ENCODE data around the gene TCF3. TPM values are rescaled to one million over a fixed set of nuclear protein-coding genes. Genes with fewer than 3 reads are reported as not detected.
"Not testable (repeated sequence)": the region's sequence is repeated elsewhere in the genome, so short reads cannot be mapped to it uniquely, and the experiment has no call there.

The TCF3 gene
- total and polyA plus RNA-seq, 4 donors, result 36.9 to 58.1 (median 45.2) TPM

- ATAC-seq (ENCODE audit: insufficient read depth, low FRiP score), result no peak
These were observed 19.3 kb upstream of the TCF3 start for GRCh38 chr19:1671716-1672037.

GRCh38 chr19:1670747-1671146 is 18.3 kb upstream of the TCF3 start:
- not testable (repeated sequence) for H3K9ac ChIP-seq (ENCODE audit: insufficient read depth in 1 of 2, low read length in 2 of 2); H3K4me3 ChIP-seq; H3K9me3 ChIP-seq (ENCODE audit: control insufficient read depth in 4 of 4, insufficient read depth in 3 of 4, low read length in 3 of 4); ATAC-seq (ENCODE audit: insufficient read depth, low FRiP score); H3K36me3 ChIP-seq (ENCODE audit: control insufficient read depth in 4 of 4, insufficient read depth in 4 of 4, low read length in 4 of 4); H3K27ac ChIP-seq (ENCODE audit: low read depth in 1 of 2, low read length in 1 of 2); DNase-seq
- Histone ChIP-seq H3K4me1 (ENCODE audit: control insufficient read depth in 5 of 5, insufficient read depth in 5 of 5, low read length in 5 of 5) (peaks cover 0 to 21% (median 8%) of the 10 kb centered on the region in 5 donors), H3K27me3 (ENCODE audit: control insufficient read depth in 3 of 3, insufficient read depth in 3 of 3, low read length in 2 of 3) (peaks cover 8 to 45% (median 12%) of the 10 kb centered on the region in 3 donors)
- 42 to 50% methylated on average over 14 of the region's 14 CpGs for WGBS, 2 donors

More at GRCh38 chr19:1671716-1672037, 19.3 kb upstream of the TCF3 start:
- Histone ChIP-seq H3K9me3 (ENCODE audit: control insufficient read depth in 4 of 4, insufficient read depth in 3 of 4, low read length in 3 of 4) (peaks cover 0 to 7% (median 0%) of the 10 kb centered on the region in 4 donors), H3K27me3 (ENCODE audit: control insufficient read depth in 3 of 3, insufficient read depth in 3 of 3, low read length in 2 of 3) (peaks cover 11 to 53% (median 12%) of the 10 kb centered on the region in 3 donors), H3K36me3 (ENCODE audit: control insufficient read depth in 4 of 4, insufficient read depth in 4 of 4, low read length in 4 of 4) (no peaks in the 10 kb centered on the region), H3K27ac (ENCODE audit: low read depth in 1 of 2, low read length in 1 of 2) (no peak overlapping the region), H3K9ac (ENCODE audit: insufficient read depth in 1 of 2, low read length in 2 of 2) (no peak overlapping the region), H3K4me3 (no peak overlapping the region), H3K4me1 (ENCODE audit: control insufficient read depth in 5 of 5, insufficient read depth in 5 of 5, low read length in 5 of 5) (peaks cover 0 to 26% (median 8%) of the 10 kb centered on the region in 5 donors)
- WGBS, 2 donors, result 4 to 7% methylated on average over 10 to 17 of the region's 17 CpGs
- DNase-seq, result no peak
- TF ChIP-seq CTCF (IDR thresholded peaks at IDR 0.05; ENCODE audit: control extremely low read depth, extremely low read depth), result no peak

GRCh38 chr19:1668486-1669270 is 16.3 kb upstream of the TCF3 start:
- no peak overlapping the region for H3K27ac ChIP-seq (ENCODE audit: low read depth in 1 of 2, low read length in 1 of 2)
- H3K27me3 ChIP-seq (ENCODE audit: control insufficient read depth in 3 of 3, insufficient read depth in 3 of 3, low read length in 2 of 3), result peaks cover 8 to 38% (median 9%) of the 10 kb centered on the region in 3 donors
- peaks cover 0 to 21% (median 8%) of the 10 kb centered on the region in 5 donors for H3K4me1 ChIP-seq (ENCODE audit: control insufficient read depth in 5 of 5, insufficient read depth in 5 of 5, low read length in 5 of 5)
- H3K4me3 ChIP-seq, result no peak overlapping the region
- no peak for ATAC-seq (ENCODE audit: insufficient read depth, low FRiP score)
- 6% methylated on average over 21 of the region's 21 CpGs for WGBS, 2 donors
- DNase-seq, result peak; percentile 41 to 51 (median 44)
- H3K9ac ChIP-seq (ENCODE audit: insufficient read depth in 1 of 2, low read length in 2 of 2), result peak overlapping the region in 1 of 2 donors; percentile 5
- H3K9me3 ChIP-seq (ENCODE audit: control insufficient read depth in 4 of 4, insufficient read depth in 3 of 4, low read length in 3 of 4), result peaks cover 0 to 7% (median 0%) of the 10 kb centered on the region in 4 donors
- H3K36me3 ChIP-seq (ENCODE audit: control insufficient read depth in 4 of 4, insufficient read depth in 4 of 4, low read length in 4 of 4), result no peaks in the 10 kb centered on the region
- TF ChIP-seq CTCF (IDR thresholded peaks at IDR 0.05; ENCODE audit: control extremely low read depth, extremely low read depth), result no peak

GRCh38 chr19:1668048-1668485 is 15.7 kb upstream of the TCF3 start:
- WGBS, 2 donors, result 59 to 68% methylated on average over 2 of the region's 2 CpGs
- TF ChIP-seq CTCF (IDR thresholded peaks at IDR 0.05; ENCODE audit: control extremely low read depth, extremely low read depth), result no peak
- H3K4me3 ChIP-seq, result no peak overlapping the region

More at GRCh38 chr19:1668048-1668485, 15.7 kb upstream of the TCF3 start:
- Histone ChIP-seq H3K36me3 (ENCODE audit: control insufficient read depth in 4 of 4, insufficient read depth in 4 of 4, low read length in 4 of 4) (no peaks in the 10 kb centered on the region), H3K9ac (ENCODE audit: insufficient read depth in 1 of 2, low read length in 2 of 2) (peak overlapping the region in 1 of 2 donors; percentile 32), H3K27ac (ENCODE audit: low read depth in 1 of 2, low read length in 1 of 2) (no peak overlapping the region), H3K9me3 (ENCODE audit: control insufficient read depth in 4 of 4, insufficient read depth in 3 of 4, low read length in 3 of 4) (peaks cover 0 to 6% (median 0%) of the 10 kb centered on the region in 4 donors), H3K4me1 (ENCODE audit: control insufficient read depth in 5 of 5, insufficient read depth in 5 of 5, low read length in 5 of 5) (peaks cover 0 to 21% (median 8%) of the 10 kb centered on the region in 5 donors), H3K27me3 (ENCODE audit: control insufficient read depth in 3 of 3, insufficient read depth in 3 of 3, low read length in 2 of 3) (peaks cover 8 to 35% (median 9%) of the 10 kb centered on the region in 3 donors)
- no peak for ATAC-seq (ENCODE audit: insufficient read depth, low FRiP score)
- DNase-seq, result no peak
